Breast epithelium (tissue), 4 donors: ENCODE measurements around the gene FSTL5. TPM values are rescaled to one million over a fixed set of nuclear protein-coding genes. Genes with fewer than 3 reads are reported as not detected.

Experiments
- DNase-seq, 2 donors: peaks; one replicate each; pipeline ENCODE4 v3.0.0-alpha.2; 2019; ENCODE audit warnings: low spot score in 2 of 2
- H3K27ac ChIP-seq, 2 donors: fragments of 200-600 bp; sonication (generic) in 1 of 2; one replicate each; pipeline ENCODE4 v1.5.1; 2016 to 2019; ENCODE audit warnings: mild to moderate bottlenecking in 1 of 2
- H3K27me3 ChIP-seq, 2 donors: fragments of 200-600 bp; sonication (generic) in 1 of 2; one replicate each; pipeline versions ENCODE4 v1.5.1 to v1.6.0; 2017 to 2019; ENCODE audit warnings: control low read depth in 1 of 2, mild to moderate bottlenecking in 1 of 2
- H3K36me3 ChIP-seq: fragments of 200-600 bp; one replicate; pipeline ENCODE4 v1.5.1; 2019
- H3K4me1 ChIP-seq, 2 donors: fragments of 200-600 bp; sonication (generic); one replicate each; pipeline ENCODE4 v1.5.1; 2016 to 2019; ENCODE audit warnings: control low read depth in 1 of 2
- H3K4me3 ChIP-seq, 3 donors: fragments of 200-600 bp; sonication (generic); 1 replicate in 2 of 3; 2 replicates in 1 of 3; pipeline ENCODE4 v1.5.1; 2016 to 2019; ENCODE audit warnings: mild to moderate bottlenecking in 3 of 3, moderate library complexity in 2 of 3
- H3K9me3 ChIP-seq, 2 donors: fragments of 200-600 bp; sonication (generic) in 1 of 2; one replicate each; pipeline ENCODE4 v1.5.1; 2016 to 2019; ENCODE audit warnings: control low read depth in 1 of 2
- CTCF ChIP-seq, 3 donors: fragments of 450-650 bp; IDR thresholded peaks; one replicate each; pipeline ENCODE4 v1.5.1; 2016 to 2017; ENCODE audit warnings: antibody characterized with exemption in 3 of 3, mild to moderate bottlenecking in 3 of 3, moderate library complexity in 3 of 3
- POLR2A ChIP-seq: fragments of 450-650 bp; IDR thresholded peaks from one replicate; pipeline ENCODE4 v1.6.1; 2016; ENCODE audit warnings: antibody characterized with exemption, mild to moderate bottlenecking, moderate library complexity
- POLR2AphosphoS5 ChIP-seq, 3 donors: sonication (generic); formaldehyde crosslinking; IDR thresholded peaks; one replicate each; pipeline ENCODE4 v1.6.1; 2017; ENCODE audit warnings: antibody characterized with exemption in 3 of 3
- intact Hi-C: fragments of 100-400 bp; cut with DNase I; formaldehyde crosslinking; loops from one replicate; pipeline ENCODE4 v1.15.1; 2023; ENCODE audit warnings: low total_unique reads
- total RNA-seq, 3 donors: library from RNA; depleted of rRNA; stranded (reverse); fragments of >200 nt; gene quantifications; one replicate each; pipeline ENCODE4 v1.1.0, GENCODE V29; 2016

FSTL5 gene
- total RNA-seq, 3 donors from 2014 or later: not detected

DNA sequence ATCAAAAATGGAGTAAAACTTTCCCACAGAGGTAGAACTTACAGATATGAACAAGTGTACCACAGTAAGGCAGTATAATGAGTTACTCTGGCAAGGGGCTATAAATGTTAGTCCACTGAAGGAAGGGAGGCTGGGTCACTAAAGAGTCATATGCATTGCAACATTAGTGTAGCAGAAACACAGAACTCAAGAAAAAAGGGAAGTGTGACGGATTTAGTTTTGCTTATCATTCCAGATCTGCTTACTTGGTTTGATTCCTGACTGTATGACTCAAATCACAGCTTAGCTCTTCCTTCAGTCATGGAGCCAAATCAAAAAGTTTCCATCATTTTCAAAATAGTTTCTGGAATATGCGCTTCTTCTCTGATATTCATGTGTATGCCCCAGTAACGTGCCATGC, 148.7 kb downstream of the FSTL5 start:
- Histone ChIP-seq H3K9me3 (no peaks in the 10 kb centered on the region), H3K36me3 (no peaks in the 10 kb centered on the region), H3K27ac (no peak overlapping the region), H3K4me1 (no peaks in the 10 kb centered on the region), H3K27me3 (no peaks in the 10 kb centered on the region), H3K4me3 (no peak overlapping the region)
- TF ChIP-seq POLR2AphosphoS5 (IDR thresholded peaks at IDR 0.05): no peak
- TF ChIP-seq POLR2A: no peak
- no peak for TF ChIP-seq CTCF (IDR thresholded peaks at IDR 0.05)
- intact Hi-C loops: no loop called here
- no peak for DNase-seq

- DNase-seq: no peak
- Histone ChIP-seq H3K36me3 (no peaks in the 10 kb centered on the region), H3K27ac (no peak overlapping the region), H3K4me3 (no peak overlapping the region), H3K9me3 (no peaks in the 10 kb centered on the region), H3K27me3 (no peaks in the 10 kb centered on the region), H3K4me1 (no peaks in the 10 kb centered on the region)
- TF ChIP-seq POLR2A: no peak
- no peak for TF ChIP-seq CTCF (IDR thresholded peaks at IDR 0.05)
- TF ChIP-seq POLR2AphosphoS5 (IDR thresholded peaks at IDR 0.05): no peak
- intact Hi-C loops: no loop called here
These were observed 152.7 kb downstream of the FSTL5 start for GRCh38 chr4:162011089-162011488.

- no peaks in the 10 kb centered on the region for H3K36me3 ChIP-seq
- no peaks in the 10 kb centered on the region for H3K4me1 ChIP-seq
- H3K4me3 ChIP-seq: no peak overlapping the region
- no peaks in the 10 kb centered on the region for H3K9me3 ChIP-seq
- H3K27me3 ChIP-seq: no peaks in the 10 kb centered on the region
- no peak for DNase-seq
- no peak overlapping the region for H3K27ac ChIP-seq
- intact Hi-C loops: no loop called here
- TF ChIP-seq POLR2A (no peak), CTCF (IDR thresholded peaks at IDR 0.05) (no peak), POLR2AphosphoS5 (IDR thresholded peaks at IDR 0.05) (no peak)
These were observed 153.4 kb downstream of the FSTL5 start for GRCh38 chr4:162010362-162010761.

- no peaks in the 10 kb centered on the region for H3K4me1 ChIP-seq
- no peak for DNase-seq
- no peak for TF ChIP-seq POLR2AphosphoS5 (IDR thresholded peaks at IDR 0.05)
- TF ChIP-seq CTCF (IDR thresholded peaks at IDR 0.05): no peak
- no peak for TF ChIP-seq POLR2A
- intact Hi-C loops: no loop called here
- peaks cover 0 to 5% of the 10 kb centered on the region in 2 donors for H3K9me3 ChIP-seq
- H3K36me3 ChIP-seq: no peaks in the 10 kb centered on the region
- no peak overlapping the region for H3K4me3 ChIP-seq
- H3K27ac ChIP-seq: no peak overlapping the region
- no peaks in the 10 kb centered on the region for H3K27me3 ChIP-seq
These were observed 171.5 kb downstream of the FSTL5 start for GRCh38 chr4:161992317-161992716.

DNA sequence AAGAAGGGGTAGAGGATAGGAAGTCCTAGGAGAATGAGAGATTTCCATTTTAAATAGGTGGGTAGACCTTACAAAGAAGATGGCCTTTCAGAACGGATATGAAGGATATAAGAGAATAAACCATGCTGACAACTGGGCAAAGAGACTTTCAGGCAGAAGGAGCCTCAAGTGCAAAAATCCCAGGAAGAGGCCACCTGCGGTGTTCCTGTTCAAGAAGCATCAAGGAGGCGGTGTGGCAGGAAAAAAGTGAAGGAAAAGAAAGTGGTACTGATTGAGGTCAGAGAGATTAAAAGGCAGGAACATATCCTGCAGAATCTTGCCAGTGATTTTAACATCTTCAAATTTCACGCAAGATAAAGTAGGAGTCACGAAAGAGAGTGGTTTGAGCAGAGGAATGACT, 172.0 kb downstream of the FSTL5 start:
- intact Hi-C loops: no loop called here
- H3K36me3 ChIP-seq: no peaks in the 10 kb centered on the region
- H3K27me3 ChIP-seq: no peaks in the 10 kb centered on the region
- H3K4me3 ChIP-seq: no peak overlapping the region
- no peaks in the 10 kb centered on the region for H3K4me1 ChIP-seq
- DNase-seq: no peak
- no peak overlapping the region for H3K27ac ChIP-seq
- peaks cover 0 to 5% of the 10 kb centered on the region in 2 donors for H3K9me3 ChIP-seq
- TF ChIP-seq POLR2A: no peak
- no peak for TF ChIP-seq CTCF (IDR thresholded peaks at IDR 0.05)
- TF ChIP-seq POLR2AphosphoS5 (IDR thresholded peaks at IDR 0.05): no peak
